IMR-90 (cell line): ENCODE data around the gene DLL1. TPM values are rescaled to one million over a fixed set of nuclear protein-coding genes. Genes with fewer than 3 reads are reported as not detected.

Experiments
- ATAC-seq: fragments of 200-7000 bp; cut with Tn5 transposase; 2 replicates; pipeline ENCODE4 v1.9.1; 2020; ENCODE audit warnings: low read depth, mild to moderate bottlenecking, moderate library complexity
- BruUV-seq: library from RNA; stranded (reverse); fragments of 400-500 nt; replicated peaks from 2 replicates; lab custom pipeline; 2021; lab: Mats Ljungman, UMichigan
- CTCF ChIA-PET: fragments of 300-600 bp; formaldehyde crosslinking; extraction: SDS; loops from one replicate; lab custom pipeline; 2021; ENCODE audit warnings: antibody characterized with exemption; lab: Yijun Ruan, JAX
- POLR2A ChIA-PET: fragments of 300-600 bp; sonication (Branson Sonifier 250); formaldehyde crosslinking; loops from one replicate; lab custom pipeline; 2022; ENCODE audit warnings: antibody characterized with exemption; ENCODE audit not compliant: unreplicated experiment; lab: Charles Lee
- DNase-seq: peaks from one replicate; pipeline ENCODE4 v3.0.0; 2013
- H2AFZ ChIP-seq: replicated peaks from 2 replicates; pipeline ENCODE3; 2013; ENCODE audit warnings: low read length, mild to moderate bottlenecking; ENCODE audit not compliant: poor library complexity
- H2AK5ac ChIP-seq: 2 replicates; pipeline ENCODE4 v1.6.1; 2013; ENCODE audit warnings: low read depth, low read length, inconsistent platforms
- H2AK9ac ChIP-seq: replicated peaks from 2 replicates; pipeline ENCODE3; 2013; ENCODE audit warnings: mild to moderate bottlenecking, low read depth, low read length, moderate library complexity; ENCODE audit not compliant: poor library complexity
- H2BK120ac ChIP-seq: 2 replicates; pipeline ENCODE4 v1.6.1; 2013; ENCODE audit warnings: low read depth, low read length, inconsistent platforms
- H2BK15ac ChIP-seq: 3 replicates; pipeline ENCODE4 v1.6.1; 2013; ENCODE audit warnings: low read depth, low read length, inconsistent platforms
- H2BK20ac ChIP-seq: 2 replicates; pipeline ENCODE4 v1.6.1; 2013; ENCODE audit warnings: low read depth, mild to moderate bottlenecking, inconsistent platforms, low read length, moderate library complexity
- H2BK5ac ChIP-seq: 2 replicates; pipeline ENCODE4 v1.6.1; 2013; ENCODE audit warnings: mild to moderate bottlenecking, low read depth, low read length, inconsistent platforms; ENCODE audit not compliant: poor library complexity, severe bottlenecking
- H3K14ac ChIP-seq: replicated peaks from 2 replicates; pipeline ENCODE4 v1.6.1; 2013; ENCODE audit warnings: low read depth, low read length, inconsistent platforms
- H3K18ac ChIP-seq: 2 replicates; pipeline ENCODE4 v1.6.1; 2013; ENCODE audit warnings: low read depth, low read length, control low read depth
- H3K23ac ChIP-seq: 2 replicates; pipeline ENCODE4 v1.6.1; 2013; ENCODE audit warnings: low read depth, low read length, inconsistent platforms
- H3K27ac ChIP-seq: 2 replicates; pipeline ENCODE4 v1.5.1; 2013; ENCODE audit warnings: mild to moderate bottlenecking, control low read depth, low read length; ENCODE audit not compliant: insufficient read depth
- H3K27me3 ChIP-seq: 2 replicates; pipeline ENCODE4 v1.6.1; 2013; ENCODE audit warnings: low read length; ENCODE audit not compliant: control insufficient read depth, insufficient read depth
- H3K36me3 ChIP-seq: 2 replicates; pipeline ENCODE4 v1.6.1; 2013; ENCODE audit warnings: low read length, mixed read lengths; ENCODE audit not compliant: control insufficient read depth, insufficient read depth
- H3K4ac ChIP-seq: 2 replicates; pipeline ENCODE4 v1.6.1; 2013; ENCODE audit warnings: low read depth, low read length, inconsistent platforms
- H3K4me1 ChIP-seq: 2 replicates; pipeline ENCODE4 v1.6.1; 2013; ENCODE audit warnings: low read length, mixed read lengths; ENCODE audit not compliant: control insufficient read depth, insufficient read depth
- H3K4me2 ChIP-seq: 2 replicates; pipeline ENCODE4 v1.6.1; 2013; ENCODE audit warnings: low read depth, mild to moderate bottlenecking, control low read depth, low read length, moderate library complexity
- H3K4me3 ChIP-seq: 2 replicates; pipeline ENCODE4 v1.5.1; 2013; ENCODE audit warnings: low read depth, mild to moderate bottlenecking, control low read depth, low read length, moderate library complexity; ENCODE audit not compliant: insufficient read depth
- H3K56ac ChIP-seq: 2 replicates; pipeline ENCODE4 v1.6.1; 2013; ENCODE audit warnings: low read length, inconsistent platforms; ENCODE audit not compliant: insufficient read depth; ENCODE audit errors: extremely low read depth
- H3K79me1 ChIP-seq, 2 experiments: 2 replicates each; pipeline ENCODE4 v1.6.1; 2013; ENCODE audit warnings: low read length in 2 of 2, inconsistent platforms in 1 of 2, low read depth in 1 of 2
- H3K9ac ChIP-seq: 2 replicates; pipeline ENCODE4 v1.6.1; 2013; ENCODE audit warnings: low read depth, low read length, control low read depth
- H3K9me1 ChIP-seq: 2 replicates; pipeline ENCODE4 v1.6.1; 2013; ENCODE audit warnings: low read length, inconsistent platforms; ENCODE audit not compliant: insufficient read depth
- H3K9me3 ChIP-seq: 2 replicates; pipeline ENCODE4 v1.6.1; 2013; ENCODE audit warnings: low read length; ENCODE audit not compliant: control insufficient read depth, insufficient read depth
- H4K20me1 ChIP-seq: 2 replicates; pipeline ENCODE4 v1.6.1; 2013; ENCODE audit warnings: low read length, inconsistent platforms; ENCODE audit not compliant: insufficient read depth
- H4K5ac ChIP-seq: 2 replicates; pipeline ENCODE4 v1.6.1; 2013; ENCODE audit warnings: mild to moderate bottlenecking, low read depth, low read length, control low read depth
- H4K8ac ChIP-seq, 2 experiments: 2 replicates each; pipeline ENCODE4 v1.6.1; 2013; ENCODE audit warnings: low read depth in 2 of 2, low read length in 2 of 2, control low read depth in 1 of 2, inconsistent platforms in 1 of 2
- H4K91ac ChIP-seq: 2 replicates; pipeline ENCODE4 v1.6.1; 2013; ENCODE audit warnings: low read depth, low read length, inconsistent platforms; ENCODE audit not compliant: insufficient read depth
- BHLHE40 ChIP-seq: fragments of 150-350 bp; IDR thresholded peaks from 2 replicates; pipeline ENCODE4 v1.6.1; 2016; ENCODE audit warnings: mild to moderate bottlenecking, low read depth, low read length
- CHD1 ChIP-seq: IDR thresholded peaks from 2 replicates; pipeline ENCODE4 v1.6.1; 2012; ENCODE audit warnings: low read depth, low read length, improper control_type of control experiment
- FOS ChIP-seq: fragments of 150-350 bp; IDR thresholded peaks from 2 replicates; pipeline ENCODE4 v1.6.1; 2016; ENCODE audit warnings: low read depth, low read length
- MAFK ChIP-seq: IDR thresholded peaks from 2 replicates; pipeline ENCODE4 v1.6.1; 2012; ENCODE audit warnings: low read depth, low read length, improper control_type of control experiment
- MAZ ChIP-seq: IDR thresholded peaks from 2 replicates; pipeline ENCODE4 v1.6.1; 2012; ENCODE audit warnings: low read depth, mild to moderate bottlenecking, low read length, improper control_type of control experiment, moderate library complexity, borderline replicate concordance
- MXI1 ChIP-seq: IDR thresholded peaks from 2 replicates; pipeline ENCODE4 v1.6.1; 2012; ENCODE audit warnings: low read depth, mild to moderate bottlenecking, low read length, moderate library complexity, borderline replicate concordance
- NFE2L2 ChIP-seq: fragments of 150-350 bp; IDR thresholded peaks from 2 replicates; pipeline ENCODE4 v1.6.1; 2016; ENCODE audit warnings: low read depth, mild to moderate bottlenecking, low read length
- RAD21 ChIP-seq: IDR thresholded peaks from 2 replicates; pipeline ENCODE4 v1.6.1; 2012; ENCODE audit warnings: low read length, improper control_type of control experiment
- SMC3 ChIP-seq: fragments of 150-350 bp; IDR thresholded peaks from 2 replicates; pipeline ENCODE4 v1.6.1; 2016; ENCODE audit warnings: low read depth, mild to moderate bottlenecking, antibody characterized with exemption, low read length, moderate library complexity
- WGBS, 2 experiments: methylation state at CpG; one replicate each; pipeline versions ENCODE4 v1.1.5 to v1.1.7; 2013; ENCODE audit warnings: missing lambda C conversion rate in 2 of 2; ENCODE audit not compliant: insufficient read length in 1 of 2; ENCODE audit errors: extremely low coverage in 2 of 2; 5-methylcytosine and 5-hydroxymethylcytosine counted together
- dilution Hi-C: fragments of 300-500 bp; cut with HindIII; formaldehyde crosslinking; loops from one replicate; pipeline ENCODE4 v1.14.3; 2018; ENCODE audit warnings: low sequenced_read_pairs; ENCODE audit not compliant: unreplicated experiment
- in situ Hi-C: fragments of 300-500 bp; cut with MboI; formaldehyde crosslinking; loops from 3 replicates; pipeline ENCODE4 v1.14.3; 2019; ENCODE audit warnings: low sequenced_read_pairs, inconsistent platforms, mixed read lengths
- intact Hi-C: fragments of 100-400 bp; cut with micrococcal nuclease; formaldehyde crosslinking; loops from 2 replicates; pipeline ENCODE4 v1.10.0; 2022
- polyA plus RNA-seq, 3 experiments: library from polyadenylated mRNA; depleted of rRNA; stranded (reverse); fragments of >200 nt; gene quantifications; 2 replicates each; pipeline ENCODE4 v1.2.3, GENCODE V29; 2012; ENCODE audit warnings: low replicate concordance in 1 of 3
- total RNA-seq: library from RNA; depleted of rRNA; stranded (reverse); fragments of >200 nt; gene quantifications from 2 replicates; pipeline ENCODE4 v1.2.3, GENCODE V29; 2012
- TF ChIP-seq, protein P1 (sequence below): conservative IDR thresholded peaks from 2 replicates; pipeline ENCODE4 v1.5.1; 2012; ENCODE audit warnings: mild to moderate bottlenecking, low read depth, low read length, improper control_type of control experiment
- TF ChIP-seq, protein P2 (sequence below): fragments of 150-350 bp; IDR thresholded peaks from 2 replicates; pipeline ENCODE4 v1.6.1; 2016; ENCODE audit warnings: low read depth, mild to moderate bottlenecking, low read length, moderate library complexity, borderline replicate concordance
- TF ChIP-seq, protein P3 (sequence below): fragments of 150-350 bp; IDR thresholded peaks from 2 replicates; pipeline ENCODE4 v1.6.1; 2017; ENCODE audit warnings: mild to moderate bottlenecking, antibody characterized with exemption, low read length, low read depth

DLL1 gene
- total and polyA plus RNA-seq, 2 of the 4 experiments (the other 2 are of a cell fraction): under 0.01 to 0.31 TPM

DNA sequence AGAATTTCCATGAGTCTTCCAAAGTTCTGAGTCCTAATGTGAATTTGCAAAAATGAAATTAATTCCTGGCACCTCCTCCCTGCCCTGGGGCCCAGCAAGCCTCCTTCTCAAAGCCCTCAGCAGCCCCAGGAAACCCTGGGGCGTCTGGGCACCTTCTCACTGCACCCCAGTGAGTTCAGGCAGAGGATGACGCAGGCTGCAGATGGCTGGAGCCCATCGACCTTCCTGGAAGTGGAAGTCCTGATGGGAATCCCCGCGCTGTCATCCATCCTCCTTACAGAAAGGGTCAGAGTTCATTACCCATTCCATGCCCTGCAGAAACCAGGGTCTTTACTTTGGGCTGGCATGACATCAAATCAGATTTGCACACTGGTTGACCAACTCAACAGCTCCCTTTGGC is 31.6 kb downstream of the DLL1 start:
- intact Hi-C loops: no loop called here
- Histone ChIP-seq H3K23ac (no peak overlapping the region), H3K18ac (no peak overlapping the region), H4K91ac (no peak overlapping the region), H3K4me3 (no peak overlapping the region), H2BK15ac (no peak overlapping the region), H3K9me3 (no peaks in the 10 kb centered on the region), H3K9me1 (no peaks in the 10 kb centered on the region), H3K14ac (no peak overlapping the region), H3K4ac (no peak overlapping the region), H3K4me2 (no peak overlapping the region), H3K9ac (no peak overlapping the region), H3K79me1 (no peaks in the 10 kb centered on the region), H2BK120ac (no peak overlapping the region), H4K20me1 (no peaks in the 10 kb centered on the region), H3K27ac (no peak overlapping the region), H3K4me1 (no peaks in the 10 kb centered on the region), H2BK20ac (no peak overlapping the region), H4K5ac (no peak overlapping the region), H2BK5ac (no peak overlapping the region), H2AK9ac (no peak overlapping the region), H3K36me3 (no peaks in the 10 kb centered on the region), H4K8ac (no peak overlapping the region), H3K27me3 (peaks cover 3% of the 10 kb centered on the region; the same call in 1 of the 2 replicates), H3K56ac (no peak overlapping the region), H2AFZ (no peak overlapping the region), H2AK5ac (no peak overlapping the region)
- WGBS, 2 experiments: no CpG with 5 or more reads among the region's 5 CpGs
- TF ChIP-seq CHD1 (no peak), MAFK (no peak), BHLHE40 (no peak), FOS (no peak), SMC3 (no peak), RAD21 (no peak), MAZ (no peak), NFE2L2 (no peak), MXI1 (no peak)
- TF ChIP-seq, protein P1, sequence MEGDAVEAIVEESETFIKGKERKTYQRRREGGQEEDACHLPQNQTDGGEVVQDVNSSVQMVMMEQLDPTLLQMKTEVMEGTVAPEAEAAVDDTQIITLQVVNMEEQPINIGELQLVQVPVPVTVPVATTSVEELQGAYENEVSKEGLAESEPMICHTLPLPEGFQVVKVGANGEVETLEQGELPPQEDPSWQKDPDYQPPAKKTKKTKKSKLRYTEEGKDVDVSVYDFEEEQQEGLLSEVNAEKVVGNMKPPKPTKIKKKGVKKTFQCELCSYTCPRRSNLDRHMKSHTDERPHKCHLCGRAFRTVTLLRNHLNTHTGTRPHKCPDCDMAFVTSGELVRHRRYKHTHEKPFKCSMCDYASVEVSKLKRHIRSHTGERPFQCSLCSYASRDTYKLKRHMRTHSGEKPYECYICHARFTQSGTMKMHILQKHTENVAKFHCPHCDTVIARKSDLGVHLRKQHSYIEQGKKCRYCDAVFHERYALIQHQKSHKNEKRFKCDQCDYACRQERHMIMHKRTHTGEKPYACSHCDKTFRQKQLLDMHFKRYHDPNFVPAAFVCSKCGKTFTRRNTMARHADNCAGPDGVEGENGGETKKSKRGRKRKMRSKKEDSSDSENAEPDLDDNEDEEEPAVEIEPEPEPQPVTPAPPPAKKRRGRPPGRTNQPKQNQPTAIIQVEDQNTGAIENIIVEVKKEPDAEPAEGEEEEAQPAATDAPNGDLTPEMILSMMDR: no peak
- TF ChIP-seq, protein P2, sequence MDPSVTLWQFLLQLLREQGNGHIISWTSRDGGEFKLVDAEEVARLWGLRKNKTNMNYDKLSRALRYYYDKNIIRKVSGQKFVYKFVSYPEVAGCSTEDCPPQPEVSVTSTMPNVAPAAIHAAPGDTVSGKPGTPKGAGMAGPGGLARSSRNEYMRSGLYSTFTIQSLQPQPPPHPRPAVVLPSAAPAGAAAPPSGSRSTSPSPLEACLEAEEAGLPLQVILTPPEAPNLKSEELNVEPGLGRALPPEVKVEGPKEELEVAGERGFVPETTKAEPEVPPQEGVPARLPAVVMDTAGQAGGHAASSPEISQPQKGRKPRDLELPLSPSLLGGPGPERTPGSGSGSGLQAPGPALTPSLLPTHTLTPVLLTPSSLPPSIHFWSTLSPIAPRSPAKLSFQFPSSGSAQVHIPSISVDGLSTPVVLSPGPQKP: no peak
- TF ChIP-seq, protein P3, sequence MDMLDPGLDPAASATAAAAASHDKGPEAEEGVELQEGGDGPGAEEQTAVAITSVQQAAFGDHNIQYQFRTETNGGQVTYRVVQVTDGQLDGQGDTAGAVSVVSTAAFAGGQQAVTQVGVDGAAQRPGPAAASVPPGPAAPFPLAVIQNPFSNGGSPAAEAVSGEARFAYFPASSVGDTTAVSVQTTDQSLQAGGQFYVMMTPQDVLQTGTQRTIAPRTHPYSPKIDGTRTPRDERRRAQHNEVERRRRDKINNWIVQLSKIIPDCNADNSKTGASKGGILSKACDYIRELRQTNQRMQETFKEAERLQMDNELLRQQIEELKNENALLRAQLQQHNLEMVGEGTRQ: no peak
- no TSS peak for BruUV-seq
- ChIA-PET POLR2A (no interaction called here), CTCF (no interaction called here)
- in situ Hi-C loops: no loop called here
- DNase-seq (no peak), ATAC-seq (no peak)
- dilution Hi-C loops: no loop called here
